Uterus (tissue), 4 donors: Measurements from ENCODE around the gene JAK3. TPM values are rescaled to one million over a fixed set of nuclear protein-coding genes. Genes with fewer than 3 reads are reported as not detected.

Experiments used
- DNase-seq, 2 donors: peaks; one replicate each; pipeline ENCODE4 v3.0.0-alpha.2; 2019 to 2020
- H3K27ac ChIP-seq, 2 donors: fragments of 200-600 bp; sonication (generic); 1 replicate in 1 of 2; 2 replicates in 1 of 2; pipeline ENCODE4 v1.5.1; 2016 to 2018
- H3K27me3 ChIP-seq, 2 donors: fragments of 200-600 bp; sonication (generic); one replicate each; pipeline ENCODE4 v1.5.1; 2018 to 2019; ENCODE audit warnings: control low read depth in 1 of 2
- H3K36me3 ChIP-seq, 2 donors: fragments of 200-600 bp; sonication (generic); one replicate each; pipeline ENCODE4 v1.5.1; 2019; ENCODE audit warnings: control low read depth in 1 of 2
- H3K4me1 ChIP-seq, 2 donors: fragments of 200-600 bp; sonication (generic); one replicate each; pipeline ENCODE4 v1.5.1; 2018 to 2019; ENCODE audit warnings: control low read depth in 1 of 2
- H3K4me3 ChIP-seq, 2 donors: fragments of 200-600 bp; sonication (generic); 1 replicate in 1 of 2; 2 replicates in 1 of 2; pipeline ENCODE4 v1.5.1; 2018 to 2019; ENCODE audit warnings: mild to moderate bottlenecking in 1 of 2
- H3K9me3 ChIP-seq, 2 donors: fragments of 200-600 bp; sonication (generic); one replicate each; pipeline ENCODE4 v1.5.1; 2019; ENCODE audit warnings: control low read depth in 1 of 2
- POLR2A ChIP-seq, 2 donors: fragments of 450-650 bp; IDR thresholded peaks; one replicate each; pipeline ENCODE4 v1.6.1; 2016; ENCODE audit warnings: antibody characterized with exemption in 2 of 2, mild to moderate bottlenecking in 1 of 2, moderate library complexity in 1 of 2
- intact Hi-C: fragments of 100-400 bp; cut with DNase I; formaldehyde crosslinking; loops from one replicate; pipeline ENCODE4 v1.15.1; 2023; ENCODE audit warnings: low total_unique reads
- small RNA-seq: library from RNA; depleted of rRNA; stranded (forward); fragments of <200 nt; gene quantifications from one replicate; pipeline ENCODE3, GENCODE V24; 2016
- total RNA-seq, 4 donors: library from RNA; depleted of rRNA in 3 of 4; stranded (reverse); fragments of >200 nt in 3 of 4; gene quantifications; one replicate each; pipeline versions ENCODE4 v1.1.0 to v1.2.4, GENCODE V29; 2014 to 2023
- TF ChIP-seq, protein P1 (sequence below), 4 experiments: fragments of 200-600 bp in 2 of 4; fragments of 450-650 bp in 2 of 4; sonication (generic) in 2 of 4; IDR thresholded peaks; one replicate each; pipeline ENCODE4 v1.5.1; 2016 to 2019; ENCODE audit warnings: antibody characterized with exemption in 4 of 4, mild to moderate bottlenecking in 2 of 4, moderate library complexity in 1 of 4
- donor health status: DM: yes; HTN: yes; CAD: no.

Gene JAK3
- total RNA-seq, 4 donors from 2014 or later = under 0.01 to 8.1 (median 2.7) TPM

DNA sequence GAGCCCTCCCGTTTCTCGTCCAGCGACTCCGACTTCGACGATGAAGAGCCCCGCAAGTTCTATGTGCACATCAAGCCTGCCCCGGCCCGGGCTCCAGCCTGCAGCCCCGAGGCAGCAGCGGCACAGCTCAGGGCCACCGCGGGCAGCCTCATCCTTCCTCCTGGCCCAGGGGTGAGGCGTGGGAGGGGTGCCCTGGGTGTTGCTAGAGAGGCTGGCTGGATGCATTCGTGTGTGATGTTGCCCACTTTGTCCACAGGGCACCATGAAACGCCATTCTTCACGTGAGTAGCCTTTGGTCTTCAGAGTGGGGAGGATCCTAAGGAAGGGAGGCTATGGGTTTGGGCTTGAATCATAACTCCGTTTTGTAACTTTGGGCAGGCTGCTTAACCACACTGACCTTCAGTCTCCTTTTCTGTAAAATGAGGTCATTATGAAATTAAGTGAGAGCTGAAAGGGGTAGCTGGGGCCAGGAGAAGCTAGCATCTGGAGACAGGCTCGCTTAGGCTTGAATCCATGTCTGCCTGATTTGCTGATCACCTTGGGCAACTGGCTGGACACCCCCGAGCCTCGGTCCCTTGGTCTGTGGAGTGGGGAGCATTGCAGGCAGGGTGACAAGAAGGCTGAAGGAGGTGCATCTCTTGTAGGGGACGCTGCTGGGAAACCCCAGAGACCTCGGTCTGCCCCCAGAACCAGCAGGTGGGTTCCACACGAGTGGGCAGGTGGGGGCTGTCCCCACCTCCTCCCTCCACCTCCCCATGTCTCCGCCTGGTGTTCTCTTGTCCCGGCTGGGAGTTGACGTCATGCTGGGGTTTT, 71.6 kb downstream of the JAK3 start:
- TF ChIP-seq, protein P1, sequence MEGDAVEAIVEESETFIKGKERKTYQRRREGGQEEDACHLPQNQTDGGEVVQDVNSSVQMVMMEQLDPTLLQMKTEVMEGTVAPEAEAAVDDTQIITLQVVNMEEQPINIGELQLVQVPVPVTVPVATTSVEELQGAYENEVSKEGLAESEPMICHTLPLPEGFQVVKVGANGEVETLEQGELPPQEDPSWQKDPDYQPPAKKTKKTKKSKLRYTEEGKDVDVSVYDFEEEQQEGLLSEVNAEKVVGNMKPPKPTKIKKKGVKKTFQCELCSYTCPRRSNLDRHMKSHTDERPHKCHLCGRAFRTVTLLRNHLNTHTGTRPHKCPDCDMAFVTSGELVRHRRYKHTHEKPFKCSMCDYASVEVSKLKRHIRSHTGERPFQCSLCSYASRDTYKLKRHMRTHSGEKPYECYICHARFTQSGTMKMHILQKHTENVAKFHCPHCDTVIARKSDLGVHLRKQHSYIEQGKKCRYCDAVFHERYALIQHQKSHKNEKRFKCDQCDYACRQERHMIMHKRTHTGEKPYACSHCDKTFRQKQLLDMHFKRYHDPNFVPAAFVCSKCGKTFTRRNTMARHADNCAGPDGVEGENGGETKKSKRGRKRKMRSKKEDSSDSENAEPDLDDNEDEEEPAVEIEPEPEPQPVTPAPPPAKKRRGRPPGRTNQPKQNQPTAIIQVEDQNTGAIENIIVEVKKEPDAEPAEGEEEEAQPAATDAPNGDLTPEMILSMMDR (IDR thresholded peaks at IDR 0.05) = no peak
- no peak for TF ChIP-seq POLR2A (IDR thresholded peaks at IDR 0.05)
- H3K27me3 ChIP-seq = peaks cover 0 to 4% of the 10 kb centered on the region in 2 donors
- H3K4me3 ChIP-seq = no peak overlapping the region
- intact Hi-C loops = no loop called here
- H3K27ac ChIP-seq = no peak overlapping the region
- no peaks in the 10 kb centered on the region for H3K9me3 ChIP-seq
- DNase-seq = no peak
- H3K4me1 ChIP-seq = no peaks in the 10 kb centered on the region
- no peaks in the 10 kb centered on the region for H3K36me3 ChIP-seq

DNA sequence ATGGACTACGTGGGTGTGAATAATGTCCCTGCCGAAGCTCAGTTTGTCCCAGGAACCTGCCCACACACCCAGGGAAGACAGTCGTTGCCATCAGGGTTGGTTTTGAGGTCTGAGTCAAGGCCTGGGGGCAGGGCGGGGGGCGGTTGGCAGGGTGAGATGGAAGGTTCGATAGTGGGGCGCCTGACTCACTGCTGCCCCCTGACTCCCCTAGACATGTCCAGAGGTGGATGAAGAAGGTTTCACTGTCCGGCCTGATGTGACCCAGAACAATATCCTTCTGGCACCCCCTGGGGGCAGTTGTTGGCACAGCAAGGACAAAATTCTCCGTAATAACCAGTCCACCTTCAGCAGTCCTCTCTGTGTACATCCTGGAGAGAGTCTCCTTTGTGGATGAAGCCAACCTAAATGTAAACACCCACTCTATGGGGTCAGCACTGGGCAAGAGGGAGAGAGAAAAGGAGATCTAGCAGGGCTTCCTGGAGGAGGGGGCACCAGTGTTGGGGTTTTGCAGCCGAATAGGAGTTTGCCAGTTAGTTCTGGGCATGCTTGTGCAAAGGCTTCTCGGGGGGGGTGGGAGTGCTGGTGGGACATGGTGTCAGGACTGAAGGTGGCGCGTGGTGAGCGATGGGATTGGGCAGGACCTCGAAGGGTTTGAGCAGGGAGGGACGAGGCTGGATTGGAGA, 72.4 kb downstream of the JAK3 start:
- no peak overlapping the region for H3K27ac ChIP-seq
- H3K4me3 ChIP-seq = no peak overlapping the region
- no peaks in the 10 kb centered on the region for H3K36me3 ChIP-seq
- no peaks in the 10 kb centered on the region for H3K9me3 ChIP-seq
- no peak for DNase-seq
- peaks cover 0 to 4% of the 10 kb centered on the region in 2 donors for H3K27me3 ChIP-seq
- intact Hi-C loops = no loop called here
- H3K4me1 ChIP-seq = no peaks in the 10 kb centered on the region
- no peak for TF ChIP-seq POLR2A (IDR thresholded peaks at IDR 0.05)
- TF ChIP-seq, protein P1 (IDR thresholded peaks at IDR 0.05) = peak in 2 of 4 experiments; percentile 8 to 13

Small RNAs within 50 kb of the gene (small RNA-seq; reads per million reads assigned to genes)
- gene SNORA68 = not detected

Other genes with a start within 250 kb of the JAK3 start
- under 1 TPM in 3 of 4 donors, not detected in 1; 0.21 to 0.35 (median 0.29) TPM for gene UNC13A, start 159.6 kb downstream of the JAK3 start, total RNA-seq
- gene MAP1S, start 128.5 kb downstream of the JAK3 start, total RNA-seq = 10 to 100 TPM in 3 of 4 donors, 1 to 10 TPM in 1; 6.2 to 78.7 (median 50.3) TPM
- gene FCHO1, start 96.5 kb downstream of the JAK3 start, total RNA-seq = 1 to 10 TPM in 2 of 4 donors, under 1 TPM in 1, not detected in 1; under 0.01 to 3.8 (median 1.4) TPM
- gene B3GNT3, start 52.8 kb downstream of the JAK3 start, total RNA-seq = 1 to 10 TPM in 1 of 4 donors, not detected in 3; 1.4 TPM
- not detected for gene INSL3, start 26.5 kb downstream of the JAK3 start, total RNA-seq
- gene RPL18A, start 11.9 kb upstream of the JAK3 start, total RNA-seq = 1,000 to 10,000 TPM in 3 of 4 donors, 100 to 1,000 TPM in 1; 649 to 2,637 (median 1,942) TPM
- gene SLC5A5, start 24.0 kb upstream of the JAK3 start, total RNA-seq = not detected
- 10 to 100 TPM; 23.6 to 37.2 (median 28.3) TPM for gene CCDC124, start 85.0 kb upstream of the JAK3 start, total RNA-seq
- 1 to 10 TPM in 1 of 4 donors, not detected in 3; 1.9 TPM for gene KCNN1, start 119.1 kb upstream of the JAK3 start, total RNA-seq
- 10 to 100 TPM; 18.7 to 77.9 (median 43.1) TPM for gene ARRDC2, start 160.2 kb upstream of the JAK3 start, total RNA-seq
- gene IL12RB1, start 239.0 kb upstream of the JAK3 start, total RNA-seq = 1 to 10 TPM in 1 of 4 donors, under 1 TPM in 2, not detected in 1; 0.41 to 6.5 (median 0.61) TPM
- gene MAST3, start 249.8 kb upstream of the JAK3 start, total RNA-seq = 10 to 100 TPM in 1 of 4 donors, 1 to 10 TPM in 2, under 1 TPM in 1; 0.59 to 22.5 (median 3.8) TPM